ENCODE results near the gene UBQLN4.

UBQLN4 gene

GRCh38 chr1:156053768-156054499 lies at the start of gene UBQLN4:
Gene UBQLN4, minus strand, starts transcription at chr1:156053798. Its CDS starts 97 bp downstream, at chr1:156053701.
- peak; percentile 95 for DNase-seq

DNA sequence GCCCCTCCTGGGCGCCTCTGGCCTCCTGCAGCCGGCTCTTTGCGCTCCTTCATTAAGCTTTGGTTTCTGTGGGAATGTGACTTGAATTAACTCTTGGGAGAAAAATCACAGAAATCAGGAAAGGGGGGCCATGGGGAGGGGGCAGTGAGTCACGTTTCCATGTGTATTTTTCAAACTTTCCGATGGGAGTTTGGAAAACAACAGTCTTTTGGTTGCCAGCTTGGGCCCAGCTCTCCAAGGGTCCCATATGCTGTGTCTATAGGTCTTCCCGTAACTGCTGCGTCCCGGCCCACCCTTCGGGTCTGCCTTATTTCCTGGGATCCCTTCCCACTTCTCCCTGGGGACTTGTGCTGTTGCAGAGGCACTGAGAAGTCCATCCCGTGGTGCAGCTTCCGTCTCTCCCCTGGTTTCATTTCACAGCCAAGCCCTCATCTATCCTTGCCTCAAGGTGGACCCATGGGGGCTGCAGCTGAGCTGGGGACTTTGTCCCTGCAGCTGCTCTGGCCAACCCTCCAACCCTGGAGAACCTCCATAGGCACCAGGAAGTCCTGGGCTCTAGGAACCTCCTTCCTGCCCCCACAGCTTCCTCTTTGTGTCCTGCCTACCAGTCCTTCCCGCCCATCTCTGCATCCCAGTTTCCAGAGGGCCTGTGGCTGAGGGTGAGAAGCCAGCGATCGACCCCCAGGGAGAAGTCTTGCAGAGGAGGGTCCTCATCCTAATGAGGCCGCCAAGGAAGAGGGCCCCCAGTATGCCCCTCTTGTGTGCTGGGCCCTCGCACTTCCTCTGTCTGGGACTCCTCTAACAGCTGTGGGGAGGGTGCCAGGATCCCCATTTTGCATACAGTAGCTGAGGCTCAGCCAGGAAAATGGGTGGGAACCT lies 49.3 kb upstream of the UBQLN4 start:
- peak; percentile 68 for DNase-seq

DNA sequence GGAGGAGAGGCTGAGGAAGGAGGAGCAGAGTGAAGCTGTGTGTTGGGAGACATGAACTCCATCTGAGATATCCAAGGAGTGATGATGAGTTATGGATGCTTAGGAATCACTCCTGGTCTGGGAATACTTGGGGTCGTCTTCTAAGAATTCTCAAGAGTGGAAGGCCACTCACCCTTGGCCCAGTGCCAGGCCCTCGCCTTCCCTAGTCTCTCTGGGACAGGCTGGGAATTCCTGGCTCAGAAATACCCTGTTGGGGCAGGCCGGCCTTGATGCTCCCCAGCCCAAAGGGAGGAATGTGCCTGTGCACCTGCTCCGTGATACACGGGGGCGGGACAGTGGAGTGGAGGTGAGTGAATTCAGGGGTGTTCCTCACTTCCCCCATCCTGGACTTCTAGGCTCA lies 48.3 kb upstream of the UBQLN4 start:
- DNase-seq: no peak

GRCh38 chr1:156100205-156100995 lies 46.8 kb upstream of the UBQLN4 start:
- no peak for DNase-seq

DNA sequence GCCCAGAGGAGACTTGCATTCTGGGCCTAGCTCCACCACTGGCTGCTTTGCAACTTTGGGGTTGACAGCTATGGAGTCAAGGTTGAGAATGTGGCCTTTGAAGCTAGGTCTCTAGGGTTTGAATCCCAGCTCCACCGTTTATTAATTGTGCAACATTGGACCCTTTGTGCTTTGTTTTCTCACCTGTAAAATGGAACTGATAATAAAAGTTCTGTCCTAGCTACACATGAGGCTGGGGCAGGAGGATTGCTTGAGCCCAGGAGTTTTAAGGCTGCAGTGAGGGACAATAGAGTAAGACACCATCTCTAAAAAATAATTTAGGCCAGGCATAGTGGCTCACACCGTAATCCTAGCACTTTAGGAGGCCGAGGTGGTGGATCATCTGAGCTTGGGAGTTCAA lies 45.7 kb upstream of the UBQLN4 start:
- no peak for DNase-seq

DNA sequence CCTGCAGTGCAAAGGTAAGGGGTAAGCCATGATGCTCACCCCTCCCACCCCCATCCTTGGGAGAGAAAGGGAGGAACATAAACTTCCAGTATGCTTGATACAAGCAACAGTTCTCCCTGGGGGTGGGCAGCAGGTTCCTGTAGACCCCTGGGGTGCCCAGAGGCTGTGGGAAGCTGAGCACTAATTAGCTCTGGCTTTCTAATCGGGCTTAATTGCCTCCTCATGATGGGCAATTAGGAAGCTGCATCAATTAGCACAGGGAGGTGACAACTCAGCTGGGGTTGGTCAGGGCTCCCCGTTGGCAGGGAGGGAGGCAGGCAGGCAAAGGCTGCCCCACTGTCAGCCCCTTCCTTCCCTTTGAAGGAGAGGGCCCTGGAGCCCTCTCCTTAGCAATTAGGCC lies 45.2 kb upstream of the UBQLN4 start:
- DNase-seq: no peak

- DNase-seq: no peak
Observed at GRCh38 chr1:156097499-156098178, 44.0 kb upstream of the UBQLN4 start.

DNA sequence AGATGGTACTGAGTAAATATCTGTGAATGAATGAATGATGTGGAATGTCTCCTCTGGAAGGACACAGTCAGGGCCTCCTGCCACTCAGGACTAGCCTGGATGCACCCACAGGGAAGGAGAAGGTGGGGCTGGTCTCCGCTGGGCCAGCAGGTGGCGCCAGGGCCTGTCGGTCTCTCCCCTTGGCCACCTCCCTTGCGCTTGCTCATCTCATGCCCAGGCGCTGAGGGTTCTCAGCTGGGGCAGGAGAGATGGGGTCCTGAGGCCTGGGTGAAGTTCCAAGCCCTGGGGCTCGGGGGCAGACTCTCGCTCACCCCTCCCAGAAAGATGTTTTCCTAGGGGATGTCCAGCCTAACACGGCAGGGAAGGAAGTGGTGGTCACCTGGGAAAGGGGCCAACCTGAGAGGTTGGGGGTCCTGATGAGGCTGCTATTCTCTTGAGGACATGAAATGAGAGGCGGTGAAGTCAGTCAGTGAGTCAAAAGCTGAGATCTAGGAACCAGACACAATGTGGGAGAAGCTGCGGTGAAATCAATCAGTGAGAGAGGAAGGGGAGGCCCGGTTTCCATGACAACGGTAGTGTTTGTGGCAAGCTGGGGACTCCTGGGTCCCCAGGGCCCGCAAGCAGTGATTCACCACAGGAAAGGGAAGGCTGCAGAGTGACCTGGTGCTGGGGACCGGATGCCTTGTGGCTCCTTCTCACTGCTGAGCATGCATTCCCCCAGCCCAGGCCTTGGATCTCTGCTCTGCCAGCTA lies 43.2 kb upstream of the UBQLN4 start:
- DNase-seq: peak; percentile 91

DNA sequence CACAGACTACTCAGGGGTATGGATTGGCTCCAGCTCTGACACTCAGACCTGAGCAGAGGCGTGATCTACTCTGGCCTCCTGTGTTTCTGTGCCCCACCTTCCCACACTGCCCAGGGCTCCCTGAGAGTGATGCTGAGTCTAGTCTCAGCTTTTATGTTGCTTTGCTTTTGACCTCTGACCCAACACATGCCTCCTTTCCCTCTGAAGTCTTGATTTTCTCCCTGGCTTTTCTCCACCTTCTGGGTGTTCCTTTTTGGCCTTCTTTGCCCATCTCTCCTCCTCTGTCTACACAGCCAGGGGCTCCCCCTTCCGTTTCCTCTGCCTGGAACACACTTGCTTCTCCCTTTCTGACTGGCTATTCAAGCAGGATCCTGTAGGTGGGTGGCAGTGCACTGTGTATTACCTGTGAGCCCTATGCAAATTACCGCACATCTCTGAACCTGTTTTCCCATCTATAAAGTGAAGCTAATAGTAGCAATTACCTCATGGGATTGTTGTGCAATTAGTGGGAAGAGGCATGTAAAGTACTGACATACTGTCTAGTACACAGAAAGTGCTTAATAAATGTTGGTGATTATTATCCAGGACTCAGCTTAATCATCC lies 42.4 kb upstream of the UBQLN4 start:
- DNase-seq: no peak

DNA sequence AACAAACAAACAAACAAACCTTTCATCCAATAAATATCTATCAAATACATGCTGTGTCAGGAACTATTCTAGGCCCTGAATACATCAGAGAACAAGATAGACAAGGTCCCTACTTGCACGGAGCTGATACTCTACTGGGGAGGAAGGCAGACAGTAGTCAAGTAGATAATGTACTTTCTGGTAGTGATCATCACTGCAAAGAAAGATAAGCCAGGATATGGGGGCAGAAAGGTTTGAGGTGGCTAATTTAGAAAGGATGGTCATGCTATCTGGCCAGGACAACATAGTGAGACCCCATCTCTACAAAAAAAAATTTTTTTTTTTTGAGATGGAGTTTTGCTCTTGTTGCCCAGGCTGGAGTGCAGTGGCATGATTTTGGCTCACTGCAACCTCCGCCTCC lies 38.0 kb upstream of the UBQLN4 start:
- DNase-seq: no peak

- DNase-seq: peak; percentile 83
Observed at GRCh38 chr1:156090840-156091188, 37.2 kb upstream of the UBQLN4 start.

- no peak for DNase-seq
Observed at GRCh38 chr1:156090138-156090839, 36.7 kb upstream of the UBQLN4 start.

DNA sequence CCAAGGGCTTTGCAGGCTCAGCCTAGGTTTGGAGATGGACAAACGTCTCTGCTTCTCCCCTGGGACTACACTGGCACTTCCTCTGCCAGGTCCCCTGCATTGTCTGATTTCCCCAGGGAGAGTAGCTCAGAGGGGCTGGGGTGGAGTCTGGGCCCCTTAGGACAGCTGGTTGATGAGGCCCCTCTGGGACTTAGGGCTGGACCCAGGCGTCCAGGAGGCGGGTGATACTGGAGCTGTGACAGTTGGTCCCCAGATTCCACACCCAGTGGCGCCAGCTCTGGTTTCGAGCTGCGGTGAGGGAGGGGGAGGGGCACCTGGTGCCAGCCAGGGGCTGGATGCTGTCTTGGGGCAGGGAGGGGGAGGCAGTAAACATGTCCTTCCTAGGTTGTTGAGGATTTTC lies 36.1 kb upstream of the UBQLN4 start:
- no peak for DNase-seq

DNA sequence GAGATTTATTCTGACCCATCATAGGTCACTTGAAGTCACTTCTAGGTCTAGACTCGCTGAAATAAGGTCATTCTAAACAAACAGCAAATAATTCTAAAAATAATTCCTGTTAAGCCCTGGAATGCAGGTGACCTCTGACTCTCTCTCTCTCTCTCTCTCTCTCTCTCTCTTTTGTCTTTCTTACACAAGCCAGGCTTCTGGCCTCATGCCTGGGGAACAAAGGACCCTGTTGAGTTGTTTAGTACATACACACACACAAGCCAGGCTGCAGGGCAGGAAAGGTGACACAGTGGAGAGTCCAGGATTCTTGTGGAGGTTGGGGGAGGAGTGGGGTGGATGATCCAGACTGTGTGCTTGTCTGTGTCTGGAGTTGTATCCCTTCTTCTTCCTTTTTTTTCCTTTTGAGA lies 32.7 kb upstream of the UBQLN4 start:
- no peak for DNase-seq

GRCh38 chr1:156083800-156084790 lies 30.5 kb upstream of the UBQLN4 start:
- DNase-seq: no peak

DNA sequence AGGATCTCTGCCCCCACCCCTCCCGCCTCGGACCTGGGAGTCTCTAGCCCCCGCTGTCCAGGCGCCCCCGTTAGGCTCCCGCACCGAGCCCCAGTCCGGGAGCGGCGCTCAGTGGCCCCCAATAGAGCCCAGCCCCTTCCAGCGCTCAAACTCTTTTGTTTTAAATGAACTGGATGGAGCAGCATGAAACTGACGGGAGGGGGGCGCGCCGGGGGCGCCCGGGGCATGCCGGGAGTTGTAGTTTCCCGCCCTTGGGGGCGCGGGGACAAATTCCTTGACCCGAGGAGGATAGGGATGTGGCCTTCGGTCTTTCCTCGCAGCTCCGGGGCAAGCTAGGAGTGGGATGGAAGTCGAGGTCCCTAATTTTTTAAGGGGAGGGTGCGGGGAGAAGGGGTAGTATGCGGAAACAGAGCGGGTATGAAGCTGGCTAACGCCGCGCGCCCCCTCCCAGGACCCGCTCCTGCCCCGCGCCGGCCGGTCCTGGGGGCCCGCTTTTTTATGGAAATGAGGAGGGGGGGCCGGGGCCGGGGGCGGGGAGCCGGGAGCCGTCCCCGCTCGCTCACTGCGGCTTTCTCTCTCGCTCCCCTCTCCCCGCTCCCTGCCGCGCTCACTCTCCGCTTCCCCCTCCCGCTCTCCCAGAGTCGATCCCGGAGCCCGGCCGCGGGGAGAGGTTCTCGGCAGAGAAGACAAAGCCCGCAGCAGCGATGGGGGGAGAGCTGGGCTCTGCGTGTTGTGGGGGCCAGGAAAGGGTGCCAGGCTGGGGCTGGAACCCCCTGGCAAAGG lies 28.9 kb upstream of the UBQLN4 start, which contains the start of gene MEX3A:
MEX3A (minus strand) TSS at position 157 of the 783 bp plus-strand sequence. CDS start 467 bp downstream, outside the sequence.
- DNase-seq: peak; percentile 95

DNA sequence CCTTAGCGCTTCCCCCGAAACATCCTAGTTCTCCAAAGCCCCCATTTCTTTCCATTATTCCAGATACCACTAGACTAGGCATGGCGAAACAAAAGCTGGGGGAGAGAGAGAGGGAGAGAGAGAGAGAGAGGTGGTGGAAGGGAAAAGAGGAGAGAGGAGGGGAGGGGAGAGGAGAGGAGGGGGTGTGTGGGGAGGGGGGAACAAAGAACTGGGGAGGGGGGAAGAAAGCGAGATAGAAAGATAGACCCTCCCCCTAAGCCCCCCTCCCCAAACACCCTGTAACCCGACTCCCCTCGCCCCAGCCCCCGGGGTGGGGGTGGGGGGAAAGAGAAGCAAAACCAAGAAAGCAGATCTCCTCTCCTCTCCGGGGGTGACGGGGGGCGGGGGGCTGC lies 28.3 kb upstream of the UBQLN4 start:
- no peak for DNase-seq

DNA sequence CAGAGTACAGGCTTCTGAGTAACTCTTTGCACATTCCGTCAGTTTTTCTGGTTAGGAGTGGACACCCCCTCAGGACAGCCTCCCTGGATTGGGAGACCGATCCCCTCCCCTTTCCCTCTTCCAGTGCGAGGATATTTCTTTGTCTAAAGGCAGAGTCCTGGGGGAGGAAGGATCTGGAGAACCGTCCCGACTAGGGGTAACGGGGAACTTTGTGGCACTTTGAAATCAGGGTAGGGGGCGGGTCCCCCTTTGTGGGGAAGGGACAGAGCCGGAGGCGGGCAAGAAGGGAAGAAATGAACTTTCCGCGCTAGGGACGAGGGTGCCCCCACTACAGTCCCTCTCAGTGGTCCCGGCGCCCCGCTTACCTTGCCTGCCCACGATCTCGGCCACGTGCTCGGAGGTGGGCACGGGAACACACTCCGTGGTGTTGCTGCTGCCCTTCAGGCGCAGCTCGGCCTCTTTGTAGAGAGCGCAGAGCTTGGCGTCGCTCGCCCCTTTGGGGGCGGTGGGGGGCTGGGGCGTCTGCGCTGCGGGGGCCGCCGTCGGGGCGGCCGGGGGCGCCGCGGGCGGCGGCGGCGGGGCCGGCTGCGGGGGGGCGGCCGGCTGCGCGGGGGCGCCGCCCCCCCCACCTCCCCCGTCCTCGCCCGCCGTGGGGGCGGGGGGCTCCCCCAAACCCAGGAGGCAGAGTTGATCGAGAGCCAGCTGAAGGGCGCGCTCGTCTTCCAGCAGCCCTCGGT lies 27.8 kb upstream of the UBQLN4 start:
- DNase-seq: peak; percentile 60

Measured in left hindlimb (tissue), 1 donor.